Activated CD8-positive, alpha-beta memory T cell treated with anti-CD3 and anti-CD28 coated beads for 1 hour (primary cell): ENCODE results near the gene CARD18.
"Not testable (repeated sequence)": the region's sequence is repeated elsewhere in the genome, so short reads cannot be mapped to it uniquely, and the experiment has no call there.

Source experiments
- DNase-seq, 2 donors: peaks; one replicate each; pipeline ENCODE4 v3.0.0-alpha.2; 2020; ENCODE audit warnings: low read depth in 1 of 2; ENCODE audit errors: extremely low read depth in 1 of 2

Gene CARD18

DNA sequence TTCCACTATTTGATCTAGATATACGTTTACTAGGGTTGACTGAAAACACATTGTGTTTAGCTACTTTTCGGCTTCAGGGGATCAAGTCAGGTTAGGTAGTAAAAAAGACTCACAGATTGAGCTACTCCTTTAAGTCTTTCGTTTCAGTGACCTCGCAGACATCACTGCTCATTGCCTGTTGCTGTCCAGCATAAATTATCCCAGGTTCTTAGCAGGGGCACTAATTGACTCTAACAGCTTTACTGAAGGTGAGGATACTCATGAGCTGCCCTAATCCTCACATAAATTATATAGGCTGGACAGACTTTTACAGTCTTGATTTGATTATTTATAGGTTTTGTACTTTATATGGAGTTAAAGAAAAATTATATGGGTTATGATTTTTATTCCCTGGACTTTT is 3.7 kb downstream of the CARD18 start:
- DNase-seq, result no peak

DNA sequence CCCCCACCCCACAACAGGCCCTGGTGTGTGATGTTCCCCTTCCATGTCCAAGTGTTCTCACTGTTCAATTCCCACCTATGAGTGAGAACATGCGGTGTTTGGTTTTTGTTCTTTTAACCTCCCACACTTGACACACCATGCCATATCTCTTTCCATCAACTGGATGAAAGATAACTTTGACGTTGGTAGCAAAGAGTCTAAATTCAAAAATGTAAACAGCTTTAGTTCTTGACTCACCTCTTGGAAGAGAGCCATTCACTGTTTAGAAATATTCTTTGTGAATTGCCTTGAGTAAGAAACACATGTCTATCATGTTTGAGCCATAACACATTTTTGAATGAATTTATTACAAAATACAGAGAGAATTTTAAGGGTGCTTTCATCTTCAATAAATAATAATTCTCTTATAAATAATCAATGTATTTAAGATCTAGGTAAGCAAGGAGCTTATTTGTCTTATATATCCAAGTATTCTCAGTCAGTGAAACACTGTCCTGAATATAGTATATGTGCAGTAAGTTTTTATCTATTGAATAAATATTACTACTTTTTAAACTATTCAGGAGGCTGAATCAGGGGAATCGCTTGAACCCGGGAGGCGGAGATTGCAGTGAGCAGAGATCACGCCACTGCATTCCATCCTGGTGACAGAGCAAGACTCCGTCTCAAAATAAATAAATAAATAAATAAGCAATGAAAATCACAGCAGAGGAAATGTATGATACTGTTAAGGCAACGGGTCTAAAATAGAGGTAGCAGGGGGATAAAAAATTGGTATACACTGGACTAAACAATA is 6.7 kb downstream of the CARD18 start:
- DNase-seq, result no peak

DNA sequence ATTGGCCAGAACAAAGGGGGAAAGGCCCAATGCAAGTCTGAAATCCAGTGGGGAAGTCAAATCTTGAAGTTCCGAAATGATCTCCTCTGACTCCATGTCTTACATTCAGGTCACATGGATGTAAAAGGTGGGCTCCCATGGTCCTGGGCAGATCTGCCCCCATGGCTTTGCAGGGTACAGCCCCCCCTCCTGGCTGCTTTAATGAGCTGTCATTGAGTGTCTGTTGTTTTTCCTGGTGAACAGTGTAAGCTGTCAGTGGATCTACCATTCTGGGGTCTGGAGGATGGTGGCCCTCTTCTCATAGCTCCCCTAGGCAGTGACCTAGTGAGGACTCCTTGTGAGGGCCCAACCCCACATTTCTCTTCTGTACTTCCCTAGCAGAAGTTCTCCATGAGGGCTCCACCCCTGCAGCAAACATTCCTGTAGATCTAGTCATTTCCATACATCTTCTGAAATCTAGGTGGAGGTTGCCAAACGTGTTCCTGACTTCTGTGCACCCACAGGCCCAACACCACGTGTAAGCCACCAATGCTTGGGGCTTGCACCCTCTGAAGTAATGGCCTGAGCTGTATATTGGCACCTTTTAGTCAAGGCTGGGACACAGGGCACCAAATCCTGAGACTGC is 9.3 kb downstream of the CARD18 start:
- no peak for DNase-seq

DNA sequence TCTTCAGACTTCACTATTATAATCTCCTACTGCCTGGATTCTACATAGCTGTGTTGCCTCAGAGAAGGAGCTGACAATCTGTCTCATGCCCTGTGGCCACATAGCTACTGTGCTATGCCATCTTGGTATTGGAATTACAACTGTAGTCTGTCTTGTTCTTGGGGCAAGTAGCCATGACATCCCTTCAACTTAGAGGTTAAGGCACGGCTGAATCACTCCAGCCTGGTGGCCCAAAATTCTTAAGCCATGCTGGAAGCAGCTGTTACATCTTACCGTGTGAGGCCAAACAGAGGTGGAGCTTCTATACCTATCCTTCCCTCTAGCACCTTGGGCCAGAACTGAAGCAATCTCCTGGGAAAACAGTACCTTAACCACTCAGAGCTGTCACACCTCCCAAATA is 14.8 kb downstream of the CARD18 start:
- no peak for DNase-seq

DNA sequence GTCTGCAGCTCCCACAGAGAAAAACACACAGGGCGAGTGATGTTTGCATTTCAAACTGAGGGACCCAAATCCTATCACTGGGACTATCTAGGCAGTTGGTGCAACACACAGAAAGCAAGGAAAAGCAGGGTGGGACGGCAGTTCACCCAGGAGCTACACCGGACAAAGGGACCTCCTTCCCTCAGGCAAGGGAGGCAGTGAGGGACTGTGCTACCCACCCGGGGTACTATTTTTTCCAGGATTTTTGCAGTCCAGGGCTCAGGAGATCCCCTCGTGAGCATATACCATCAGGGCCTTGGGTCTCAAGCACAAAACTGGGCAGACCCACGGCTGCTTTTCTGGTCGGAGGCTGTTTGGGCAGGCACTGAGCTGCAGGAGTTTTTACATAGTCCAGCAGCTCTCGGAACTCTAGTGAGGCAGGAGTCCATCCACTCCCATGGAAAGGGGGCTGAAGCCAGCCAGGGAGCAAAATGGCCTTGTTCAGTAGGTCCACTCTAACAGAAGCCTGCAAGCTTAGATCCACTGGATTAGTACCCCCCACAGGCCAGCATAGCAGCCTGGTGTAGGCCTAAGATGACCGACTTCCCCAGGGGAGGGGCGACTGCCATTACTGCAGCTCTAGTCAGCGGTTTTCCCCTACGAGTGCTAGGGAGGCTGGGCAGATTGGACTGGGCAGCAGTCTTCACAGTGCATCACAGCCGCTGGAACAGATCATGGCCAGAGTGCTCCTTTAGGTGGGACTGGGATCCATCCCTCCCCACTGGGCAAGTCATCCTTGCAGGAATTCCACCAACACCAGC is 28.2 kb downstream of the CARD18 start:
- DNase-seq, result no peak

DNA sequence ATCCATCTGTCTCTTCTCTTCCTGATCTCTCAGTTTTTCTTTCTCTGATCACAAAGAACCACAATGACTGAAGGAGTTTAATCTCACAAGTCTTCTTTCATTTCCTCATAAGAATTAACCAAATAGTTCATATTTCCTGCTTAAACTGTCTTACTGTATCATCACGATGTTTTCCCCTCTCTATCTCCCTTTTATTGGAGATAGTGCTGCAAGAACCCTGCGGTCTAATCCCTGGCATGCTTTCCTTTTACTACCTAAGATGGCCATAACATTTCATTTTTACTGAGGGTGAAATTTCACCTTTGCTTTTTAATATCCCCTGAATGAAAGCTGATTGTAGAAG is 28.9 kb downstream of the CARD18 start:
- no peak for DNase-seq

DNA sequence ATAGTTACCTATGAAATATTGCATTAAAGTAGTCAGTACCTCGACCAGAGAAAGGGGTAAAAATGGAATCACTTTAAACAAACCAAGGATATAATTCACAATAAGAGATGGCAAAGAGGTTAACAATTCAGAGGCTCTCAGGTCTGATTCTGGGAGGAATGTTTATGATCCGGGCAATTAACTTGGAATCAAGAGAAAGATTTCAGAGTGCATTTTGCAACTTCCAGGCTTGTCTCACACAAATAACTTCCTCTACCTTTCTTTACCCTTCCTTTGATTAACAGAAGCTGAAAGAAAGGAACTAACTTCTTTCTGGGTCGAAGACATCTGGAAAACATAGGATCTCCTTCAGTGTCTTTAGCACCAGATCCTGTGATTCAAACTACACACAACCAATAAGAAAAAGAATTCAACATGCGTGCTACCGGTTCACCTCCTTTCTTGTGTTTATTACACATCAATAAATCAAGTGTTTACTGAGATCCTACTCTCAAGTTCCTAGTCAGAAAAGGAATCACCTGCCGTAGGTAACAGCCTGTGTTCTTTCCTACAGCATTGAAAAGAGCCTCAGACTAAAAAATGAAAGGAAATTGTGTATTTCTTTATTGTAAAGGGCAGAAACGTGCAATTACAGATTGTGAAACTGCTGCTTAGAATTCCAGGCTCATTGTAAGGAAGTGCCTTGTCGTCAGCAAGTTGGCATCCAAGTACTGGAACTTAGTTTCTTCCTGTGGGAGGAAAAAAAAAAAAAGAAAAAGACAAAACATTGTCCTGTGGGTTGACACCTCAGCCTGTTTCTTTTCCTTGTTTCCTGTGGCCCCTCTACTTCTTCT is 29.5 kb downstream of the CARD18 start:
- no peak for DNase-seq

DNA sequence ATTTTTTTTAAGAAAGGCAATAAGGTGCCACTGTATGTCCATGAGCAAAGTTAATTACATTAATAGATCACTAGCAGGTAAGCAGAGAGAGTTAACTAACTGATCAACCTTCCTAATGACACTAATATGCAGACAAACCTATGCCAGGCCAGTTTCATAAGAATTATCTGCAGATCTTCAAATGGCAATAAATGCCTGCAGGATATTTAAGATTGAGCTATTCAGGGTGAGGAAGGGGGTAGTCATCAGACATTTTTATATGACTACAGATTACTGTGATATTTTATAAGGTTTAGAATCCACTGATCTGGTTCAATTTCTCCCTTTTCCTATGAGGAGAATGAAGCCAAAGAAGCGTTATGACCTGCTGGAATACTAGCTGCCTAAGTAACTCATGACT is 30.2 kb downstream of the CARD18 start:
- DNase-seq, result no peak

DNA sequence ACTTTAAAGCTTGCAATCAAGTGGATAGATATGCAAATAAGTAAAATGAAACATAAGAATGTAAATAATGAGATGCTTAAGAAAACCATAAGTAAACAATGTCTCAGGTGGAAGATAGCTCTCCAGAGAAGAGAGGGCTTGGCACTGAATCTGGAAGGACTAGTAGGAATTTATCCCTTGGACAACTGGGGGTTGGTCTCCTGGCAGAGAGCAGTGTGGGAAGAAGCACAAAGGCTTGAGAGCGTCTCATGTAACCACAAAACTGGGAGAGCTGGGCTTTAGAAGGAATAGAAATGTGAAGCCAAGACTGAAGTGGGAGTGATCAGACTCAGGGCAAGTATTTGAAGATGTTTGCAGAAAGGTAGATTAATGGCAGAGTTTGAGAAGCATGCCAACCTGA is 31.3 kb downstream of the CARD18 start:
- DNase-seq, result no peak

DNA sequence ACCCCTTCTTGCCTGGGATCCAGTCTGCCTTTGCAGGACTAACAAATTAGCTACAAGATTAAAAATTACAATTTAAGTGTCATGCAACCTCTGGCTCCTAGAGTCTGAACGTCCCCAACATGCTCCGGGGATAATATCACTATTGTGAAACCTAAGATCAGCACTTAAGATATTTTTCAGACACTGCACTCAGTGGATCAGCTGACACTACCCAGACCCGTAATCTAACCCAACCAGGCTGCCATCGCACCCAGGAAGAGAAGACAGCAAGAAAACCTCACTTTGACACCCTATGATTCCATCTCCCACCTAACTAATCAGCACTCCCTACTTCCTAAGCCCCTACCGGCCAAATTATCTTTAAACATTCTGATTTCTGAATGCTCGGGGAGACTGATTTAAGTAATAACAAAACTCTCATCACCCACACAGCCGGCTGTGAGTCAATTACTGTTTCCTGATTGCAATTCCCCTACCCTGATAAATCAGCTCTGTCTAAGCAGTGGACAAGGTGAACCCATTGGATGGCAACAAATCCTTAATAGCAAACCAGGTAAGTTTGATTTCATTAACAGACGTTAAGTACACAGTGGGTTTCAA is 32.2 kb downstream of the CARD18 start:
- DNase-seq, result not testable (repeated sequence)

DNA sequence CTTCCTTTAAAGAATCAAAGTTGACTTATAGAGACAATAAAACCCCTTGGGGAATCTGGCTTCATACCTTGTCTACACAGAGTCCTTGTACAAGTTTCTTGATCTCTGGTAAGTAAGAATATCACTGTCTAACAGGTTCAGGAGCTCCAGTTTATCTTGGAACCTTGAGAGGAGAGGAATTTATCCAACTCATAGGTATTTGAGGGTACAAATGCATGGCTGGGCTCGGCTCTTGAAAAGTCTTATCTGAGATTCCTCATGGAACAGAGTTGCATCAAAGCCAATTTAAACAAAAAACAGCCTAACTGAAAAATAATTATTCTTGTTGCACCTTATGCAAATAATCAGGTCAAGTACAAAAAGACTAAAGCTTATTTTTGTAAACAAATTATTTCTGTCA is 33.4 kb downstream of the CARD18 start:
- no peak for DNase-seq

DNA sequence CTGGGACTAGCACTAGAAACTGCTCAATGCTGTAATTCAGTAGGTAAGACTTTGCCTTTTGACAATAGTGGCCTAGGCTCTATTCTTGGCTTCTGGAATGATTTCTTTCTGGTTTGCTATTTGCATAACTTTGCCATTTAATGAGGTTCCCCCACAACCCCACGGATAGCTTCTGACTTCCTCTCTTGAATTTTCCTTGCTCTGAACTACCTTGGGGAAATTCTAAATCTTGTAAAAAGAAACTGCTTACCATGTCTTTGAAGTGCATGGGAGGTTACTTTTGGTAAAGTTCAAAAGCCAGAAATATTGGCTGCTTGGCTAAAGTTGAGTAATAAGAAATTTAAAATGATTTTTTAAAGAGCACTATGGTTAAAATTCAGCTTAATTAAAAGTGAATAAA is 35.3 kb downstream of the CARD18 start:
- no peak for DNase-seq

DNA sequence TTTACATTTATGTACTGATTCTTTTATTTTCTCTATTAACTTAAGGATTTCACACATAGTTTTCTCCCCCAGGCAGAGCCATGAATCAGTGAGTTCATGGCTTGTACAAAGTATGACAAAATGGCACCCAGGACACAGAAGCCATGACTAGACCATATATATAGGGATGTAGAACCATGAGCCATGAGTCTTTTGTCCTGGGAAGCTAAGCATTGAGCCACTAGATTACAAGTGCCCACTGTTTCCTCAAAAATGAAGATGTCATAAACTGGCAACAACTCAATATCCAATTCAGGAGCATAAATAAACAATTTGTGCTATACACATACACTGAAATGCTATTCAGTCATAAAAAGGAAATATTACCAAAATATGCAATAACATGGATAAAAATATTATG is 36.2 kb downstream of the CARD18 start:
- DNase-seq, result no peak

DNA sequence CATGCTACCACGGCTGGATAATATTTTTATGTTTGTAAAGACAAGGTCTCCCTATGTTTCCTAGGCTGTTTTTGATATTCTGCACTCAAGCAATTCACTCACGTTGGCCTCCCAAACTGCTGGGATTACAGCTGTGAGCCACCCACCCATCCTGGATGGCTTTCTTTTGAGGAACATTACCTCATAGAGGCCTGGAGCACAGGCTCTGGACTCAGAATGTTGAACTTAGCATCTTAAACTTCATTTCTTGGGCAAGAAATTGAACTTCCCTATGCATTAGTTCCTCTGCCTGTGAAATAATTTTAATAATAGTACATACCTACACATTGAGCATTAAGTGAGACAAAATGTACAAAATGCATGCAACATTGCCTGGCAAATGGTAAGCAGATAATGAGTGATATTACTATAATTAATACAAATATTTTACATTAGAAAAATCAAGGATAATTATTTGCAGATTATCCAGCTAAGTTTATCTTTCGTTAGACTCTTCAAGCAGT is 37.4 kb downstream of the CARD18 start:
- DNase-seq, result not testable (repeated sequence)

DNA sequence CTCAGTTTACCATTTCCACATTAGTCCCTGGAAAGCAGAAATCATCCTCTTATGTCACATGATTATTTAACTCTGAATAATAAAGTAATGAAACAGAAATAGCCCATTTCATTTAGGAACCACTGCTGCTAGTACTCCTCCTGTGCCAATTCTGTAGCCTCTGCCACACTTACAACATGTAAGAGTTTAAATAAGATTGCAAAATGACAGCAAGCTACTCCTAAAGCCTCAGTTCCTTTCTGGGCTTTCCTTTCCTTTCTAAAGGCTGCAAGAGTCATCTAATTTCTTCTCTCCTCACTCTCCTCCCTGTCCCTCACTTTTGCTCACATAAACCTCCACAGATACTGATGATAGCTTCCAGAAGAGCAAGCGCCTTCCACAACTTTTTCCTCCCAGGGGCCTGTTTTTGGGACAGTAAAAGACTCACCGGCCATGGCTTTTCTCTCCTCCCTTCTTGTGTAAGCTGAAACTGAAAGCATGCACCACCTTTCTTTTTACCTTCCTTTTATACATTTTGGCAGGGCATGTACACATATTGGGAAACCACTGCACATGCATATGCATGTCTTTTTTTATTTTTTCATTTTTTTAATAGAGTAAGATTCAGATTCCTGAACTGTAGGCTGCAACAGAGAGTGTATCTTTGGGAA is 38.5 kb downstream of the CARD18 start:
- no peak for DNase-seq

DNA sequence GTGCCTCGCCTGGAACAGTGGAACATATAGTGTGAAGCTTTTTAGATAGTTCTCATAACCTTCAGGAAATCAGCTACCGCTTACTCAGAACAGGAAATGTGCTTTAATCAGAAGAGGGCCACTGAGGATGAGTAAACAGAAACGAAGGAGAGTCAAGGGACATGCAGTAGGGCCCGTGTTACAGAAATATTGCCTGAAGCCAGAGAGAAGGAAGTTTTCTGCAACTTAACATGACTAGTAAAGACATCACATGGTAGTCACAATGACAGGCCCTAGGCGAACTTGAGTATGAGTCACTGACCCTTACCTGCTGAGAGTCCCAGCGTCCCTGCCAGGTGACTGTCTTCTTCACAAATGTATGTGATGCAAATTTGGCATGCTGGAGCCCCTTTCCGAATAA is 39.4 kb downstream of the CARD18 start:
- no peak for DNase-seq

DNA sequence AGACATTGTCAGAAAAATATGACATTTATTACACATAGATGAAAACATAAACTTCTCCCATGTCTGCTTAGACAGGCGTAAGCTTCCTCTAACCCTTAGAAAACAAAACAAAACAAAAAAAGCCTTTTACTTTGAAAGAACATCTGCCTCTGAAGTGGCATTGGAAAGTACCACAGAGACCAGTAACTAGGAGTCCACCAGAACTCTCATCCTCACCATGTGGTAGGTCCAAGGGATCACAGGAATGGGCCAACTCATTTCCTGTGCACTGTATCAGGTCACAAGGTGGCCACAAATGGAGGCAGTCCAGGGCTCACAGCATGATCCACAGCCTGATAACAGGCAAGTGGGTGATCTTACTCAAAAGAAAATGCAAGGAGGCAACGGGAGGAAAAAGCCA is 40.0 kb downstream of the CARD18 start:
- DNase-seq, result not testable (repeated sequence)

DNA sequence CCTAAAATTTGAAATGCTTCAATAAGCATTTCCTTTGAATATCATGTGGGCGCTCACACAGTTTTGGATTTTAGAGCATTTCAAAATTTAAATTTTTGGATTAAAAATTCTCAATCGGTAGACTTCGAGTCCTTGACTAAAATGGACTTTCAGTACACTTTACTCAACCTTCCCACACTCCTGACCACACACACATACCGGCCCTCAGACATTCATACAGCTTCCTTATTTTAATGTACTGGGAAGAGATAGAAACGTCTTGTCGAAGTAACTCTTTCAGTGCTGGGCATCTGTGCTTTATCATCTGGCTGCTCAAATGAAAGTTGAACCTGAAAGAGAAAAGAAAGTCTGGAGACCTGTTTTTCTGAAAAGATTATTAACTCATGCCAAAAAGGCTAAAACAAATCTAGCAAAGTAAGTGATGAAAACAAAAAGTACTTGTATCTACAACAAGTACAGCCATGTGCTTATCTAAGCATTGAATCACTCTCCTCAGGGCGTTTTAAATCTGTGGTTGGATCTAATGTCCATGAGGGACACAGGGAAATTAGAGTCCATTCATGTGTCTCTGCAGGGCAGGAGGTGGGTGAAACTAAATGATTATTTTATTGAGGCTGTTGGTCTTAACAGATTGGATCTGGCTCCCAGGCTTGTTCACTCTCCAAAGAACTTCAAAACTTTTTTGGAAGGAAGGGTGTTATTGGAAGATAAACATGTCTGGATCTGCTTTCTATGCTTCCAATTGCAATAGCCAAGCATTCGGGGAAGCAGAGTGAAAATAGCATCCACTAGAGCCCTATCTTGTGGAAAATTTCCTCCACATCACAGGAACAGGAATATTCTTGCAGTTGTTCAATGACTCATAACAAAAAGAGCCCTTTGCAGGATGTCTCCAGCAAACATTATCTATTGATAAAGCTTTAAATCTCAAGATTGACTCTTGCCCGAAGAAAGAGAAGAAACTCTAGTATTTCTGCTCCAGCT is 47.0 kb downstream of the CARD18 start:
- no peak for DNase-seq
